Measurements from ENCODE around the gene WWC1.
"Not testable (repeated sequence)": the region's sequence is repeated elsewhere in the genome, so short reads cannot be mapped to it uniquely, and the experiment has no call there.

WWC1 gene

DNA sequence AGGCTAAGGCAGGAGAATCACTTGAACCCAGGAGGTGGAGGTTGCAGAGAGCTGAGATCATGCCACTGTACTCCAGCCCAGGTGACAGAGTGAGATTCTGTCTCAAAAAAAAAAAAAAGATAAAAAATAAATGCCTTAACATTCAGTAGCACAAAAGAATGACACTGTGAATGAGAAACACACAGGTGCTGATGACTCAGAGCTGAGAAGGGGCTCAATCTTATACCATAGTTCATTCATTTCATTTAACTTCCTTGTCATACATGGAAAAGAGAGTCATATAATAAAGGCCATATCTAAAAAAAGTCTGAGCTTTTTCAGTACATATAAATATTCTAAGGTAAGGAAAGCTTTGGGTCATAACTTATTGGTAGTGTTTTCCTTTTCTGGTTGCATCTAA is 40.6 kb downstream of the WWC1 start:
- TF ChIP-seq, protein P1, sequence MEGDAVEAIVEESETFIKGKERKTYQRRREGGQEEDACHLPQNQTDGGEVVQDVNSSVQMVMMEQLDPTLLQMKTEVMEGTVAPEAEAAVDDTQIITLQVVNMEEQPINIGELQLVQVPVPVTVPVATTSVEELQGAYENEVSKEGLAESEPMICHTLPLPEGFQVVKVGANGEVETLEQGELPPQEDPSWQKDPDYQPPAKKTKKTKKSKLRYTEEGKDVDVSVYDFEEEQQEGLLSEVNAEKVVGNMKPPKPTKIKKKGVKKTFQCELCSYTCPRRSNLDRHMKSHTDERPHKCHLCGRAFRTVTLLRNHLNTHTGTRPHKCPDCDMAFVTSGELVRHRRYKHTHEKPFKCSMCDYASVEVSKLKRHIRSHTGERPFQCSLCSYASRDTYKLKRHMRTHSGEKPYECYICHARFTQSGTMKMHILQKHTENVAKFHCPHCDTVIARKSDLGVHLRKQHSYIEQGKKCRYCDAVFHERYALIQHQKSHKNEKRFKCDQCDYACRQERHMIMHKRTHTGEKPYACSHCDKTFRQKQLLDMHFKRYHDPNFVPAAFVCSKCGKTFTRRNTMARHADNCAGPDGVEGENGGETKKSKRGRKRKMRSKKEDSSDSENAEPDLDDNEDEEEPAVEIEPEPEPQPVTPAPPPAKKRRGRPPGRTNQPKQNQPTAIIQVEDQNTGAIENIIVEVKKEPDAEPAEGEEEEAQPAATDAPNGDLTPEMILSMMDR (IDR thresholded peaks at IDR 0.05; ENCODE audit: low read depth, low read length) = no peak
- DNase-seq = no peak
- H3K36me3 ChIP-seq = no peaks in the 10 kb centered on the region
- H3K9me3 ChIP-seq = no peaks in the 10 kb centered on the region
- peaks cover 12% of the 10 kb centered on the region for H3K27me3 ChIP-seq
- no peak overlapping the region for H3K4me3 ChIP-seq (ENCODE audit: low read depth, low read length)
- H3K4me1 ChIP-seq = no peaks in the 10 kb centered on the region

DNA sequence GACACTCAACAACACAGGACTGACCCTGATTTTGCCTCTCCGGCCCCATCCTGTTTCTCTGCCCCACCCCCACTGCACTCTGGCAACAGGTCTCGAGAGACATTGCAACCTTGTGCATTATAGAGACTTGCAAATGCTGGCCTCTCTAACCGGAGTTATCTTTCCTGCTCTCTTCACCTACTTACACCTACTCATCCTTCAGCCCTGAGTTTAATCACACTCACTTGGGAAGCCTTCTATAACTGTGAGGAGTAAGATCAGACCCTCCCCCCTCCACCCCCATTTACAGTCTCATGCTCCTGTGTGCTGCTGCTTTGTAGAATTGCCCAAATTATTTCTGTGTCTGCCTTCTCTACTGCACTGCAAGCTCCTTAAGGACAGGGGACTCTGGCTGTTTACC is 42.8 kb downstream of the WWC1 start:
- Histone ChIP-seq H3K36me3 (no peaks in the 10 kb centered on the region), H3K27me3 (peaks cover 4% of the 10 kb centered on the region; the same call in 1 of the 2 replicates), H3K4me3 (ENCODE audit: low read depth, low read length) (no peak overlapping the region), H3K9me3 (no peaks in the 10 kb centered on the region), H3K4me1 (no peaks in the 10 kb centered on the region)
- TF ChIP-seq, protein P1 (IDR thresholded peaks at IDR 0.05; ENCODE audit: low read depth, low read length) = no peak
- DNase-seq = no peak

DNA sequence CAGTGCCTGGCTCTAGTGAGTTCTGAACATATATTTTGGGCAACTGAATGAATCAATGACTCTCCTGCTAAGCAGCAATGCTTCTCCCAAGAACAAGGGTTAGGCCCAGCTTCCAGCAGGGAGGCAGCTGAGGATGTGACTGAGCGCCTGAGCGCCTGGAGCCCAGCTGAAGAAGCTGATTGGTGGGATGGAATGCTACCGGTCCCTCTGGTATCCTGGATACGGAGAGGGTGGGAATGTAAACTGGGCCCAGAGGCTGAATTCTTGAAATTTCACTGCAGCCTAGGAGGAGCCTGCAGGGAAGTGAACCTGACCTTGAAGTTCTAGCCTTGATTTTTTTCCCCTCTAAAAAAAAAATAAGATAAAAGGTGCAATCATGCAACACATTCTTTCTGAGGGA is 43.2 kb downstream of the WWC1 start:
- Histone ChIP-seq H3K36me3 (no peaks in the 10 kb centered on the region), H3K9me3 (no peaks in the 10 kb centered on the region), H3K4me1 (no peaks in the 10 kb centered on the region), H3K27me3 (peaks cover 4% of the 10 kb centered on the region; the same call in 1 of the 2 replicates), H3K4me3 (ENCODE audit: low read depth, low read length) (no peak overlapping the region)
- DNase-seq = no peak
- TF ChIP-seq, protein P1 (IDR thresholded peaks at IDR 0.05; ENCODE audit: low read depth, low read length) = no peak

DNA sequence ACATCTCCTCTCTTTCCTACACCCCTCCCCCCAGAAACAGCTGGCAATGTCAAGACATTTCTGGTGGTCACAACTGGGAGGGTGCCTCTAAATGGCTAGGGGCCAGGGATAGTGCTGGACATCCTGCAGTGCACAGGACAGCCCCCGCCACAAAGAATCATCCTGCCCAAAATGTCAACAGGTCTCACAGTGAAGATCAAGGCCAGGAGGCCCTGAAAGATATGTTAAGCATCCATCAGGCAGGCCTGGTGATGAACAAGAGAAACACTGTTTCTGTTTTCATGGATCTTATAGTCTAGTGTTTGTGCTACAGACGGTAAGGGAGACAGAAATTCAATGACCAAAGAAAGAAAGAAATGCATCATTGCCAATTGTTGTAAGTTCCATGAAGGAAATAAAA is 45.9 kb downstream of the WWC1 start:
- DNase-seq = no peak
- H3K36me3 ChIP-seq = no peaks in the 10 kb centered on the region
- H3K4me3 ChIP-seq (ENCODE audit: low read depth, low read length) = no peak overlapping the region
- TF ChIP-seq, protein P1 (IDR thresholded peaks at IDR 0.05; ENCODE audit: low read depth, low read length) = no peak
- no peaks in the 10 kb centered on the region for H3K4me1 ChIP-seq
- H3K27me3 ChIP-seq = no peaks in the 10 kb centered on the region
- H3K9me3 ChIP-seq = no peaks in the 10 kb centered on the region

DNA sequence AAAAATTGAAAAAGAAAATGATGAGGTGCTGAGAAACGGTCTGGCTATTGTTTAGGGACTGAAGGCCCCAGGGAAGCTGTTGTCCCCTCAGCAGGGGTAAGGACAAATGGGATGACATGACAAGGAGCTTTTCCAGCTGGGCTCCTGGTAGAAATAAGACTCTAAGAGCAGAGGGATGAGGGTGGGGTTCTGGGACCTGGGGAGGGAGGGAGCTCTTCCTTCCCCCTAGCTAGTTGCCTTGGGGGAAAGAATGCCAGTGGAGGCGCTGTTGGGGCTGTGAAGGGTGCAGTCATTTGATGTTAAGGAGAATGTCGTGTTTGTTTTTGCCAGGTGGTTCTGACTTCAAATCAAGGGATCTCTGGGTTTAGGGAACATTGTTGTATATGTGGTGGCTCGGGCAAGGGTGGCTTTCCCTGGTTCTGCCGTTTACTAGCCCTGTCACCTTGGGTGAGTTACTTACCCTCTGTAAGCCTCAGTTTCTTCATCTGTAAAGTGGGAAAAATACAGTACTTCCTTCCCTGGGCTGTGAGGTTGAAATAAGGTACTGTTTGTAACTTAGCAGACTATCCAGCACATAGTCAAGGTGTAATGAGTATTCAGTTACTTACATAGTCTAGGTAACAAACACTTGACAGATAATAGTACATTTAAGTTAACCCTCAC is 47.8 kb downstream of the WWC1 start:
- no peaks in the 10 kb centered on the region for H3K9me3 ChIP-seq
- no peak for DNase-seq

DNA sequence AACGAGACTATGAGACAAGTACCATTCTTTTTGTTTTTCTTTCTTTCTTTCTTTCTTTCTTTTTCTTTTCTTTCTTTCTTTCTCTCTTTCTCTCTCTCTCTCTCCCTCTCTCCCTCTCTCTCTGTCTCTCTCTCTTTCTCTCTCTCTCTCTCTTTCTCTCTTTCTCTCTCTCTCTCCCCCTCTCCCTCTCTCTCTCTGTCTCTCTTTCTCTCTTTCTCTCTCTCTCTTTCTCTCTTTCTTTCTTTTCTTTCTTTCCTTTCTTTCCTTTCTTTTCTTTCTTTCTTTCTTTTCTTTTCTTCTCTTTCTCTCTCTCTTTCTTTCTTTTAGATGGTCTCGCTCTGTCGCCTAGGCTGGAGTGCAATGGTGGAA is 48.3 kb downstream of the WWC1 start:
- H3K4me3 ChIP-seq (ENCODE audit: low read depth, low read length); H3K36me3 ChIP-seq; H3K4me1 ChIP-seq; H3K27me3 ChIP-seq; DNase-seq; H3K9me3 ChIP-seq: not testable (repeated sequence)

More for the DNA sequence above, 47.8 kb downstream of the WWC1 start:
- no peak overlapping the region for H3K4me3 ChIP-seq (ENCODE audit: low read depth, low read length)
- TF ChIP-seq, protein P1 (IDR thresholded peaks at IDR 0.05; ENCODE audit: low read depth, low read length) = no peak
- no peaks in the 10 kb centered on the region for H3K27me3 ChIP-seq
- no peaks in the 10 kb centered on the region for H3K36me3 ChIP-seq
- no peaks in the 10 kb centered on the region for H3K4me1 ChIP-seq

Measured in BE2C (cell line).